Natural killer cell treated with Interleukin-12 subunit alpha and Interleukin-12 subunit beta and Interleukin-15 and Interleukin-18, amount 100 ng/mL, for 72 hours (primary cell): Measurements from ENCODE around the gene CACNA2D4. TPM values are rescaled to one million over a fixed set of nuclear protein-coding genes. Genes with fewer than 3 reads are reported as not detected.
"Not testable (repeated sequence)": the region's sequence is repeated elsewhere in the genome, so short reads cannot be mapped to it uniquely, and the experiment has no call there.

Experiments
- ATAC-seq, 2 donors: fragments of 150-1000 bp; cut with Tn5 transposase in 1 of 2; sonication (Bioruptor Pico), chemical (Tn5 transposase) in 1 of 2; 2 replicates each; pipeline ENCODE4 v1.10.0; 2021
- DNase-seq: peaks from one replicate; pipeline ENCODE4 v3.0.0; 2022; ENCODE audit warnings: low spot score
- H3K27ac Mint-ChIP-seq, 2 donors: 1 replicate in 1 of 2; 2 replicates in 1 of 2; pipeline ENCODE4 v1.8.0; 2022; ENCODE audit warnings: mixed read lengths in 2 of 2, mild to moderate bottlenecking in 1 of 2, moderate library complexity in 1 of 2
- H3K27me3 Mint-ChIP-seq, 2 donors: 1 replicate in 1 of 2; 2 replicates in 1 of 2; pipeline ENCODE4 v1.8.0; 2022; ENCODE audit warnings: mixed read lengths in 2 of 2
- H3K36me3 Mint-ChIP-seq: one replicate; pipeline ENCODE4 v1.8.0; 2022; ENCODE audit warnings: mixed read lengths
- H3K4me1 Mint-ChIP-seq, 2 donors: 1 replicate in 1 of 2; 2 replicates in 1 of 2; pipeline ENCODE4 v1.8.0; 2022; ENCODE audit warnings: low read depth in 2 of 2, mixed read lengths in 2 of 2, mild to moderate bottlenecking in 1 of 2
- H3K4me3 Mint-ChIP-seq: one replicate; pipeline ENCODE4 v1.8.0; 2022; ENCODE audit warnings: mixed read lengths
- H3K9me3 Mint-ChIP-seq: 2 replicates; pipeline ENCODE4 v1.8.0; 2022; ENCODE audit warnings: mixed read lengths
- total RNA-seq, 2 donors: library from RNA; stranded (reverse); gene quantifications; one replicate each; pipeline ENCODE4 v1.2.3, GENCODE V29; 2022

The CACNA2D4 gene
- total RNA-seq, 2 donors from 2014 or later: 4.5 to 12.1 TPM

GRCh38 chr12:1823237-1823636, 95.2 kb downstream of the CACNA2D4 start:
- Mint-ChIP-seq H3K27ac (no peak overlapping the region), H3K36me3 (no peaks in the 10 kb centered on the region), H3K4me1 (no peaks in the 10 kb centered on the region), H3K27me3 (peaks cover 9 to 14% of the 10 kb centered on the region in 2 donors), H3K9me3 (no peaks in the 10 kb centered on the region), H3K4me3 (no peak overlapping the region)
- ATAC-seq (no peak), DNase-seq (no peak)

- H3K36me3 Mint-ChIP-seq: no peaks in the 10 kb centered on the region
- DNase-seq: no peak
Measured at GRCh38 chr12:1822699-1823098, 95.8 kb downstream of the CACNA2D4 start.

GRCh38 chr12:1821805-1822204, 96.6 kb downstream of the CACNA2D4 start:
- peaks cover 9 to 14% of the 10 kb centered on the region in 2 donors for H3K27me3 Mint-ChIP-seq
- ATAC-seq (no peak), DNase-seq (no peak)
- H3K9me3 Mint-ChIP-seq: no peaks in the 10 kb centered on the region
- H3K36me3 Mint-ChIP-seq: no peaks in the 10 kb centered on the region
- H3K4me3 Mint-ChIP-seq: no peak overlapping the region
- no peaks in the 10 kb centered on the region for H3K4me1 Mint-ChIP-seq
- H3K27ac Mint-ChIP-seq: no peak overlapping the region

More at GRCh38 chr12:1822699-1823098, 95.8 kb downstream of the CACNA2D4 start:
- Mint-ChIP-seq H3K4me3 (no peak overlapping the region), H3K27ac (no peak overlapping the region), H3K27me3 (peaks cover 9 to 14% of the 10 kb centered on the region in 2 donors), H3K4me1 (no peaks in the 10 kb centered on the region), H3K9me3 (no peaks in the 10 kb centered on the region)
- no peak for ATAC-seq

- no peak overlapping the region for H3K4me3 Mint-ChIP-seq
- peaks cover 0 to 3% of the 10 kb centered on the region in 2 donors for H3K4me1 Mint-ChIP-seq
- H3K27ac Mint-ChIP-seq: no peak overlapping the region
- ATAC-seq: no peak
- H3K36me3 Mint-ChIP-seq: no peaks in the 10 kb centered on the region
- H3K9me3 Mint-ChIP-seq: no peaks in the 10 kb centered on the region
- H3K27me3 Mint-ChIP-seq: peaks cover 9 to 17% of the 10 kb centered on the region in 2 donors
- no peak for DNase-seq
Measured at GRCh38 chr12:1820896-1821291, 97.6 kb downstream of the CACNA2D4 start.

GRCh38 chr12:1820191-1820895, 98.1 kb downstream of the CACNA2D4 start, which contains the start of gene LRTM2:
Gene LRTM2 (plus strand): TSS chr12:1820565. CDS start chr12:1828149, 7,584 bp downstream.
- peaks cover 0 to 3% of the 10 kb centered on the region in 2 donors for H3K4me1 Mint-ChIP-seq
- no peaks in the 10 kb centered on the region for H3K9me3 Mint-ChIP-seq
- DNase-seq: no peak

GRCh38 chr12:1819571-1819970, 98.9 kb downstream of the CACNA2D4 start:
- no peak for ATAC-seq
- Mint-ChIP-seq H3K27ac (no peak overlapping the region), H3K4me3 (no peak overlapping the region), H3K27me3 (peaks cover 9 to 19% of the 10 kb centered on the region in 2 donors), H3K36me3 (no peaks in the 10 kb centered on the region), H3K9me3 (no peaks in the 10 kb centered on the region), H3K4me1 (peaks cover 3% of the 10 kb centered on the region in 2 donors)
- DNase-seq: no peak

More at GRCh38 chr12:1820191-1820895, 98.1 kb downstream of the CACNA2D4 start, which contains the start of gene LRTM2:
- ATAC-seq: peak in 1 of 2 donors; percentile 18
- H3K36me3 Mint-ChIP-seq: no peaks in the 10 kb centered on the region
- peaks cover 9 to 17% of the 10 kb centered on the region in 2 donors for H3K27me3 Mint-ChIP-seq
- H3K4me3 Mint-ChIP-seq: no peak within 1 kb of the TSS
- no peak within 1 kb of the TSS for H3K27ac Mint-ChIP-seq

- peaks cover 9 to 21% of the 10 kb centered on the region in 2 donors for H3K27me3 Mint-ChIP-seq
- no peak overlapping the region for H3K27ac Mint-ChIP-seq
- ATAC-seq: no peak
- peaks cover 3 to 6% of the 10 kb centered on the region in 2 donors for H3K4me1 Mint-ChIP-seq
- no peaks in the 10 kb centered on the region for H3K9me3 Mint-ChIP-seq
- no peak for DNase-seq
- H3K36me3 Mint-ChIP-seq: no peaks in the 10 kb centered on the region
- no peak overlapping the region for H3K4me3 Mint-ChIP-seq
Measured at GRCh38 chr12:1819050-1819449, 99.4 kb downstream of the CACNA2D4 start.

- not testable (repeated sequence) for H3K4me3 Mint-ChIP-seq, H3K27ac Mint-ChIP-seq, ATAC-seq, H3K9me3 Mint-ChIP-seq, DNase-seq, H3K4me1 Mint-ChIP-seq, H3K36me3 Mint-ChIP-seq
- peaks cover 9 to 21% of the 10 kb centered on the region in 2 donors for H3K27me3 Mint-ChIP-seq
Measured at GRCh38 chr12:1817928-1818327, 100.5 kb downstream of the CACNA2D4 start.

GRCh38 chr12:1816730-1817348, 101.6 kb downstream of the CACNA2D4 start:
- H3K36me3 Mint-ChIP-seq: no peaks in the 10 kb centered on the region
- H3K9me3 Mint-ChIP-seq: no peaks in the 10 kb centered on the region
- no peak overlapping the region for H3K27ac Mint-ChIP-seq
- peaks cover 3 to 6% of the 10 kb centered on the region in 2 donors for H3K4me1 Mint-ChIP-seq
- ATAC-seq (no peak), DNase-seq (no peak)
- peaks cover 9 to 21% of the 10 kb centered on the region in 2 donors for H3K27me3 Mint-ChIP-seq
- H3K4me3 Mint-ChIP-seq: no peak overlapping the region

- no peak for ATAC-seq
- DNase-seq: no peak
- H3K27ac Mint-ChIP-seq: peak overlapping the region in 1 of 2 donors; percentile 34
- H3K9me3 Mint-ChIP-seq: no peaks in the 10 kb centered on the region
- no peak overlapping the region for H3K4me3 Mint-ChIP-seq
- H3K4me1 Mint-ChIP-seq: peaks cover 3 to 6% of the 10 kb centered on the region in 2 donors
- no peaks in the 10 kb centered on the region for H3K36me3 Mint-ChIP-seq
- H3K27me3 Mint-ChIP-seq: peaks cover 9 to 19% of the 10 kb centered on the region in 2 donors
Measured at GRCh38 chr12:1815814-1816729, 102.4 kb downstream of the CACNA2D4 start.

GRCh38 chr12:1815108-1815507, 103.3 kb downstream of the CACNA2D4 start:
- Mint-ChIP-seq H3K4me3 (no peak overlapping the region), H3K4me1 (peaks cover 7 to 15% of the 10 kb centered on the region in 2 donors), H3K36me3 (no peaks in the 10 kb centered on the region), H3K27me3 (peaks cover under 1 to 12% of the 10 kb centered on the region in 2 donors), H3K9me3 (no peaks in the 10 kb centered on the region), H3K27ac (peak overlapping the region in 1 of 2 donors; percentile 34)
- no peak for DNase-seq
- no peak for ATAC-seq

- Mint-ChIP-seq H3K27me3 (peaks cover 0 to 7% of the 10 kb centered on the region in 2 donors), H3K36me3 (no peaks in the 10 kb centered on the region), H3K27ac (peak overlapping the region in 1 of 2 donors; percentile 34), H3K4me1 (peaks cover 12 to 23% of the 10 kb centered on the region in 2 donors), H3K4me3 (peak overlapping the region; percentile 11), H3K9me3 (no peaks in the 10 kb centered on the region)
- DNase-seq (no peak), ATAC-seq (no peak)
Measured at GRCh38 chr12:1814266-1814665, 104.2 kb downstream of the CACNA2D4 start.

GRCh38 chr12:1812650-1813302, 105.7 kb downstream of the CACNA2D4 start:
- peak overlapping the region; percentile 53 to 77 for H3K27ac Mint-ChIP-seq
- no peaks in the 10 kb centered on the region for H3K9me3 Mint-ChIP-seq
- H3K27me3 Mint-ChIP-seq: peaks cover 0 to 7% of the 10 kb centered on the region in 2 donors
- DNase-seq (no peak), ATAC-seq (peak; percentile 61 to 63)
- H3K36me3 Mint-ChIP-seq: no peaks in the 10 kb centered on the region
- H3K4me1 Mint-ChIP-seq: peaks cover 18 to 32% of the 10 kb centered on the region in 2 donors
- peak overlapping the region; percentile 71 for H3K4me3 Mint-ChIP-seq
